Endodermal cell (in vitro differentiated cells): ENCODE measurements around the gene DOP1A. TPM values are rescaled to one million over a fixed set of nuclear protein-coding genes. Genes with fewer than 3 reads are reported as not detected.
A peak's percentile ranks its signal among the peaks of the same experiment; 100 is the strongest.

ENCODE experiments used
- DNase-seq: peaks from one replicate; pipeline ENCODE4 v3.0.0-alpha.2; 2017
- H3K27ac ChIP-seq: 2 replicates; pipeline ENCODE4 v1.5.1; 2013; ENCODE audit warnings: mild to moderate bottlenecking, low read depth, low read length, moderate library complexity
- H3K27me3 ChIP-seq: 2 replicates; pipeline ENCODE4 v1.6.1; 2013; ENCODE audit warnings: mild to moderate bottlenecking, low read length, moderate library complexity; ENCODE audit not compliant: insufficient read depth, control insufficient read depth, poor library complexity, severe bottlenecking
- H3K36me3 ChIP-seq: 2 replicates; pipeline ENCODE4 v1.7.0; 2013; ENCODE audit warnings: mild to moderate bottlenecking, low read length, moderate library complexity; ENCODE audit not compliant: control insufficient read depth, insufficient read depth
- H3K4me1 ChIP-seq: one replicate; pipeline ENCODE4 v1.7.0; 2013; ENCODE audit warnings: low read length; ENCODE audit not compliant: control insufficient read depth, insufficient read depth
- H3K4me3 ChIP-seq: 2 replicates; pipeline ENCODE4 v1.5.1; 2013; ENCODE audit warnings: mild to moderate bottlenecking, low read length, moderate library complexity
- H3K9ac ChIP-seq: 2 replicates; pipeline ENCODE4 v1.6.1; 2013; ENCODE audit warnings: mild to moderate bottlenecking, low read length, moderate library complexity; ENCODE audit not compliant: poor library complexity, severe bottlenecking; ENCODE audit errors: extremely low read depth
- H3K9me3 ChIP-seq: 2 replicates; pipeline ENCODE4 v1.6.1; 2013; ENCODE audit warnings: mild to moderate bottlenecking, low read length, moderate library complexity; ENCODE audit not compliant: control insufficient read depth
- H3K27ac Mint-ChIP-seq: 2 replicates; pipeline ENCODE4 v1.8.0; 2020; ENCODE audit warnings: mixed read lengths
- H3K27me3 Mint-ChIP-seq: 2 replicates; pipeline ENCODE4 v1.8.0; 2021; ENCODE audit warnings: mild to moderate bottlenecking, mixed read lengths; ENCODE audit not compliant: insufficient read depth
- H3K36me3 Mint-ChIP-seq: 2 replicates; pipeline ENCODE4 v1.8.0; 2020; ENCODE audit warnings: low read depth, mixed read lengths
- H3K4me1 Mint-ChIP-seq: 2 replicates; pipeline ENCODE4 v1.8.0; 2020; ENCODE audit warnings: mixed read lengths
- H3K4me3 Mint-ChIP-seq: 2 replicates; pipeline ENCODE4 v1.8.0; 2020; ENCODE audit warnings: mild to moderate bottlenecking, moderate library complexity, mixed read lengths
- H3K9me3 Mint-ChIP-seq: 2 replicates; pipeline ENCODE4 v1.8.0; 2020; ENCODE audit warnings: mild to moderate bottlenecking, mixed read lengths
- WGBS, 2 experiments: methylation state at CpG; one replicate each; pipeline versions ENCODE4 v1.1.5 to v1.1.7; 2013; ENCODE audit warnings: missing lambda C conversion rate in 2 of 2, mixed read lengths in 1 of 2; ENCODE audit not compliant: insufficient coverage in 1 of 2, insufficient read length in 1 of 2; 5-methylcytosine and 5-hydroxymethylcytosine counted together
- total RNA-seq, 2 donors: library from RNA; stranded (reverse); fragmentation: NEBNext Ultra II Directional in 1 of 2; extraction: Animal tissue kit (Norgen Biotek cat#: 25700) in 1 of 2; gene quantifications; 2 replicates in 1 of 2; 3 replicates in 1 of 2; pipeline ENCODE4 v1.2.1, GENCODE V29; 2021
- TF ChIP-seq, protein P1 (sequence below): fragments of 200-600 bp; sonication (generic); conservative IDR thresholded peaks from 2 replicates; pipeline ENCODE4 v1.5.0; 2021; ENCODE audit warnings: antibody characterized with exemption, mild to moderate bottlenecking

Gene DOP1A
- total RNA-seq, 2 donors from 2014 or later, result 32.2 to 36.0 TPM

DNA sequence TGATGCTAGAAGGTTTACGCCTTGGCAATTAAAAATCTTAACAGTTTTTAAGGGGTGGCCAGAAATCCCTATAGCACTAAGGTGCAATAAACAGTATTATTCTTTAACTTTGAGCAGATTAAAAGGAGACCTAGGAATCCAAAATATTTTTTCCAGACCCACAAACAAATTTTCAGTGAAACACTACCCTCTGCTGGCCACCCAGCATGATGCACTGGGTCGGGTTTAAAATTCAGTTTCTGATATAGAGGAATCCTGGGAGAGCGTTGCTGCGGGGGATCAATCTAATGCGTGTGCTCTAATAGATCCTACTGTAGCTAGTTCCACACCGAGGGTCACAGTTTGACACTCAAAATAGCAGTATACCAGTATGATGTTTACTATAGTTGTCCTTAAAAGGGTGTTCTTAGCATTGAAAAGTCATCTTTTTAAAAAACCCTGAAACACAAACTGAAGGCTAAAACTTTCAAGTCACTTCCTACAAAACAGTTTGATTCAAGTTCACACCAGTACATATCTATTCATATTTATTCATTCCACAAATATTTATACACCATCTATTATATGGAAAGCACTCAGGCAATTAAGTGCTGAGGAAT lies 12.0 kb upstream of the DOP1A start:
- no peak overlapping the region for H3K4me3 ChIP-seq
- H3K27ac Mint-ChIP-seq, result no peak overlapping the region
- H3K27ac ChIP-seq, result no peak overlapping the region
- no peak overlapping the region for H3K4me3 Mint-ChIP-seq
- H3K4me1 ChIP-seq, result no peaks in the 10 kb centered on the region
- no peaks in the 10 kb centered on the region for H3K9me3 Mint-ChIP-seq
- H3K36me3 Mint-ChIP-seq, result peaks cover 36% of the 10 kb centered on the region
- TF ChIP-seq, protein P1, sequence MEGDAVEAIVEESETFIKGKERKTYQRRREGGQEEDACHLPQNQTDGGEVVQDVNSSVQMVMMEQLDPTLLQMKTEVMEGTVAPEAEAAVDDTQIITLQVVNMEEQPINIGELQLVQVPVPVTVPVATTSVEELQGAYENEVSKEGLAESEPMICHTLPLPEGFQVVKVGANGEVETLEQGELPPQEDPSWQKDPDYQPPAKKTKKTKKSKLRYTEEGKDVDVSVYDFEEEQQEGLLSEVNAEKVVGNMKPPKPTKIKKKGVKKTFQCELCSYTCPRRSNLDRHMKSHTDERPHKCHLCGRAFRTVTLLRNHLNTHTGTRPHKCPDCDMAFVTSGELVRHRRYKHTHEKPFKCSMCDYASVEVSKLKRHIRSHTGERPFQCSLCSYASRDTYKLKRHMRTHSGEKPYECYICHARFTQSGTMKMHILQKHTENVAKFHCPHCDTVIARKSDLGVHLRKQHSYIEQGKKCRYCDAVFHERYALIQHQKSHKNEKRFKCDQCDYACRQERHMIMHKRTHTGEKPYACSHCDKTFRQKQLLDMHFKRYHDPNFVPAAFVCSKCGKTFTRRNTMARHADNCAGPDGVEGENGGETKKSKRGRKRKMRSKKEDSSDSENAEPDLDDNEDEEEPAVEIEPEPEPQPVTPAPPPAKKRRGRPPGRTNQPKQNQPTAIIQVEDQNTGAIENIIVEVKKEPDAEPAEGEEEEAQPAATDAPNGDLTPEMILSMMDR, result peak; percentile 90
- 45 to 46% methylated on average over 4 to 6 of the region's 6 CpGs for WGBS, 2 experiments
- no peaks in the 10 kb centered on the region for H3K27me3 ChIP-seq
- no peaks in the 10 kb centered on the region for H3K4me1 Mint-ChIP-seq
- peak; percentile 81 for DNase-seq
- H3K36me3 ChIP-seq, result peaks cover 46% of the 10 kb centered on the region
- no peak overlapping the region for H3K9ac ChIP-seq
- no peaks in the 10 kb centered on the region for H3K27me3 Mint-ChIP-seq
- no peaks in the 10 kb centered on the region for H3K9me3 ChIP-seq

DNA sequence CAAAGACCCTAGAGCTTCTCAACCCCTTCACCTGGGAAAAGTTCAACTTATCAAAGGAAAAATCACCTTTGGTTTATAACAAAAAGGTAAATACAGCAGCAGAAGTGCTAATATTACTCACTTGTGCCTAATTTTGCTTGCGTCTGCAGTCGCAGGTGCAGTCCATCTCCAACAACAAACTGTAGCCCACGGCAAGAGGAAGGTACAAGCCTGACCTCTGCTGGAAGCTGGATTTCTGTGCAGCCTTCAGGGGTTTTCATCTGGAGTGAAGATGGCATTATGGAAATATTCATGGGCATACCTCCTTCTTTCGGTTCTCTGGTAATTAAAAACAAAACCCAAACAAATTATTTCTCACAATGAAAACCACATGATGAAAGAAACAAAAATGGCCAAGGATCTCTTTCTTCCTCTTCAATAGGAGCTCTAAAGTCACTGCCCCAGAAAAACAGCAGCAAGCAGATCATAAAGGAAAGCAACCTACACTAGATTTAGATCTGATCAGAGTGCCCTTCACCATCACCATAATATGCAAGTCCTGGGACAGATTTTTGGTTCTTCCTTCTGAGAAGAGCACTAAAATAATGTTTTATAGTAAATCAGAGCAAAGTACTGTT lies 9.7 kb upstream of the DOP1A start:
- Histone ChIP-seq H3K4me1 (no peaks in the 10 kb centered on the region), H3K9me3 (no peaks in the 10 kb centered on the region), H3K27me3 (no peaks in the 10 kb centered on the region), H3K27ac (no peak overlapping the region), H3K4me3 (no peak overlapping the region), H3K9ac (no peak overlapping the region), H3K36me3 (peaks cover 28% of the 10 kb centered on the region)
- no peak overlapping the region for H3K27ac Mint-ChIP-seq
- WGBS, 2 experiments, result 74% methylated on average over 4 of the region's 4 CpGs; no CpG with 5 or more reads in 1 of the 2 experiments
- H3K4me3 Mint-ChIP-seq, result no peak overlapping the region
- peak; percentile 76 for DNase-seq
- H3K27me3 Mint-ChIP-seq, result no peaks in the 10 kb centered on the region
- H3K9me3 Mint-ChIP-seq, result no peaks in the 10 kb centered on the region
- peaks cover 36% of the 10 kb centered on the region for H3K36me3 Mint-ChIP-seq
- peaks cover 4% of the 10 kb centered on the region for H3K4me1 Mint-ChIP-seq
- TF ChIP-seq, protein P1, result peak; percentile 86

DNA sequence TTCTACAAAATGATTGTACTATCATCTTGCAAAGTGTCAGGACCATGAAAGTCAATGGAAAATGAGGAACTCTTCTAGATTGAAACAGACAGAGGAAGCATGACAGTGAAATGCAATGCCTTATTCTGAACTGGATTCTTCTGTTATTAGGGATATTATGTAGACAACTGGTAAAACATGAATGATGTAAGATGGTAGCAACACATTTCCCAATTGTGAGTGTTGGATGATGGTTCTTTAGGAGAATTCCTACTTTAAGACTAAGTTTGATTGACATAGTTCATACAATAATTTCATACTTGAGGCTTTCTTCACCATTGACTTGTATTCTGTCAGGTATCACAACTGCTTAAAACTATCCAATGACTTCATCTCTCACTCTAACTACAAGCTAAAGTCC lies 6.3 kb upstream of the DOP1A start:
- H3K9me3 ChIP-seq, result no peaks in the 10 kb centered on the region
- no peak overlapping the region for H3K27ac ChIP-seq
- DNase-seq, result no peak
- H3K4me3 ChIP-seq, result no peak overlapping the region
- no peak overlapping the region for H3K27ac Mint-ChIP-seq
- peaks cover 20% of the 10 kb centered on the region for H3K4me1 Mint-ChIP-seq
- TF ChIP-seq, protein P1, result no peak
- H3K9ac ChIP-seq, result no peak overlapping the region
- no peaks in the 10 kb centered on the region for H3K27me3 Mint-ChIP-seq
- no peaks in the 10 kb centered on the region for H3K27me3 ChIP-seq
- no peaks in the 10 kb centered on the region for H3K4me1 ChIP-seq
- no peaks in the 10 kb centered on the region for H3K9me3 Mint-ChIP-seq
- peaks cover 30% of the 10 kb centered on the region for H3K36me3 Mint-ChIP-seq
- no peak overlapping the region for H3K4me3 Mint-ChIP-seq
- H3K36me3 ChIP-seq, result peaks cover 13% of the 10 kb centered on the region
